Nephron (organoid): ENCODE results near the gene GPC2.

Source experiments
- H3K27ac Mint-ChIP-seq, 3 experiments: 2 replicates each; pipeline ENCODE4 v1.8.0; 2020; ENCODE audit warnings: mixed read lengths in 3 of 3, mild to moderate bottlenecking in 2 of 3, moderate library complexity in 1 of 3
- H3K27me3 Mint-ChIP-seq: 2 replicates; pipeline ENCODE4 v1.8.0; 2021; ENCODE audit warnings: low read depth, mild to moderate bottlenecking, moderate library complexity, mixed read lengths
- H3K36me3 Mint-ChIP-seq: 2 replicates; pipeline ENCODE4 v1.8.0; 2020; ENCODE audit warnings: low read depth, mixed read lengths
- H3K4me1 Mint-ChIP-seq: 2 replicates; pipeline ENCODE4 v1.8.0; 2020; ENCODE audit warnings: mixed read lengths
- H3K4me3 Mint-ChIP-seq, 3 experiments: 2 replicates each; pipeline ENCODE4 v1.8.0; 2020; ENCODE audit warnings: mild to moderate bottlenecking in 3 of 3, mixed read lengths in 3 of 3, moderate library complexity in 2 of 3
- H3K9me3 Mint-ChIP-seq: 2 replicates; pipeline ENCODE4 v1.8.0; 2020; ENCODE audit warnings: mixed read lengths
- TF ChIP-seq, protein P1 (sequence below), 3 experiments: fragments of 200-600 bp; sonication (generic); IDR thresholded peaks; one replicate each; pipeline ENCODE4 v1.5.0; 2021; ENCODE audit warnings: antibody characterized with exemption in 3 of 3; ENCODE audit not compliant: unreplicated experiment in 3 of 3

Gene GPC2

DNA sequence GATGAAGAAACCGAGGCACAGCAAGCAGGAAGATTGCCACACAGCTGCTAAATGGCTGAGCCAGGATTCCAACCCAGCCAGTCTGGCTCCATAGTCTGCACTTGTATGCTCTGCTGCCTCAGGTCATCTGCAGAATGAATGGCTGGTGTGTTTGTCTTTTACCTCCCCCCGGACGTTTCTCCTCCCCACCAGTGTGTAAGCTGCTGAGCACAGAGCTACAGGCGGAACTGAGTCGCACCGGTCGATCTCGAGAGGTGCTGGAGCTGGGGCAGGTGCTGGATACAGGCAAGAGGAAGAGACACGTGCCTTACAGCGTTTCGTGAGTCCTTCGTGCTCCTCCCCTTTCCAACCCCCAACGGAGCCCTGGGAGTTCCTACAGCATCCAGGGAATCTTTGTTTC, 55.1 kb downstream of the GPC2 start:
- no peaks in the 10 kb centered on the region for H3K27me3 Mint-ChIP-seq
- TF ChIP-seq, protein P1, sequence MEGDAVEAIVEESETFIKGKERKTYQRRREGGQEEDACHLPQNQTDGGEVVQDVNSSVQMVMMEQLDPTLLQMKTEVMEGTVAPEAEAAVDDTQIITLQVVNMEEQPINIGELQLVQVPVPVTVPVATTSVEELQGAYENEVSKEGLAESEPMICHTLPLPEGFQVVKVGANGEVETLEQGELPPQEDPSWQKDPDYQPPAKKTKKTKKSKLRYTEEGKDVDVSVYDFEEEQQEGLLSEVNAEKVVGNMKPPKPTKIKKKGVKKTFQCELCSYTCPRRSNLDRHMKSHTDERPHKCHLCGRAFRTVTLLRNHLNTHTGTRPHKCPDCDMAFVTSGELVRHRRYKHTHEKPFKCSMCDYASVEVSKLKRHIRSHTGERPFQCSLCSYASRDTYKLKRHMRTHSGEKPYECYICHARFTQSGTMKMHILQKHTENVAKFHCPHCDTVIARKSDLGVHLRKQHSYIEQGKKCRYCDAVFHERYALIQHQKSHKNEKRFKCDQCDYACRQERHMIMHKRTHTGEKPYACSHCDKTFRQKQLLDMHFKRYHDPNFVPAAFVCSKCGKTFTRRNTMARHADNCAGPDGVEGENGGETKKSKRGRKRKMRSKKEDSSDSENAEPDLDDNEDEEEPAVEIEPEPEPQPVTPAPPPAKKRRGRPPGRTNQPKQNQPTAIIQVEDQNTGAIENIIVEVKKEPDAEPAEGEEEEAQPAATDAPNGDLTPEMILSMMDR (IDR thresholded peaks at IDR 0.05; ENCODE audit: unreplicated experiment in 3 of 3) = no peak
- H3K4me1 Mint-ChIP-seq = peaks cover 25% of the 10 kb centered on the region
- H3K36me3 Mint-ChIP-seq = peaks cover 10% of the 10 kb centered on the region
- H3K4me3 Mint-ChIP-seq = peak overlapping the region; percentile 41 to 53 (median 48)
- no peaks in the 10 kb centered on the region for H3K9me3 Mint-ChIP-seq
- peak overlapping the region in 2 of 3 experiments; percentile 33 for H3K27ac Mint-ChIP-seq

DNA sequence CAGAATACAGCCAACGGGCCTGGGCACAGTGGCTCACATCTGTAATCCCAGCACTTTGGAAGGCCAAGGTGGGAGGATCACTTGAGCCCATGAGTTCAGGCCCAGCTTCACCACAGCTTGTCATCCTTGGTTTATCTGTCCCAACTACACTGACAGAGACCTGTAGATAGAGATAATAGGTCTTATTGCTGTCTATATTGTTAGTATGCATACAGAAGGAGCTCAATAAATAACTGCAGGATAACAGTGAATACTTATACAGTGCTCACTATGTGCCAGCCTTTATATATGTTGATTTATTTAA, 56.5 kb downstream of the GPC2 start:
- H3K4me3 Mint-ChIP-seq = peak overlapping the region; percentile 93 to 99 (median 96)
- peak overlapping the region; percentile 99 to 100 (median 100) for H3K27ac Mint-ChIP-seq
- TF ChIP-seq, protein P1 (IDR thresholded peaks at IDR 0.05; ENCODE audit: unreplicated experiment in 3 of 3) = no peak
- no peaks in the 10 kb centered on the region for H3K27me3 Mint-ChIP-seq
- no peaks in the 10 kb centered on the region for H3K9me3 Mint-ChIP-seq
- peaks cover 18% of the 10 kb centered on the region for H3K36me3 Mint-ChIP-seq
- peaks cover 20% of the 10 kb centered on the region for H3K4me1 Mint-ChIP-seq

DNA sequence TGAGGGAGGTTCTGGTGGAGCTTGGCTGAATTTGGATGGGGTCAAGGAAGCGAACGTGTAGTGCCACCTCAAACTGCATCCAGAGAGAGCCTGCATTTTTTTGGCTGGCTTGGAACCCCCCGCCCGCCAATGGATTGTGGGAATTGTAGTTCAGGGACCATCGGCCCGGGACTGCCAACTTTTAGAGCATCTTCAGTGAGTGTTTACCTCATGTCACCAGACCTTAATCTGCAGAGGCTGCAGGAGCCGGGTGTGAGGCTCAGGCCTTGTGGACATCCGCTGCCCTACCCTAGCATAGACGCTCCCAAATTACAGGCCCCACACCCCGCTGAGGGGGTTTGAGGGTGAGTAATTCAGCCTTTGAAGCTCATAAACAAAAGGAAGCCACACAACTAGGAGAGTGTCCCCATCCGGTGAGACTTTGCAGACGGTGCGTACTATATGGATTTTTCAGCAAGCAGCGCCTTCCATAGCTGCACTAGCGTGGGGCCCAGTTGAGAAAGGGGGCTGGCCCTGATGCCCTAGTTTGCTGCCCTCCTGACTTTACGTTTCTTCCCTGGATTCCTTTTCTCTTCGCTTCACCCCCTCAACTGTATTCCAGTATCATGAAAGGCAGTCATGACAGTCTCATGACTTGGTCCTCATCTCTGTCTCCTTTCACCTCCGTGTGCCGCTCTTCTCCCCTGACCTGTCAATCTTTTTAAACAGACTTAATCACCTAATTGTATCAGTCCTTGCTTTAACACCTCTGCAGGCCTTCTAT, 57.0 kb downstream of the GPC2 start:
- TF ChIP-seq, protein P1 (IDR thresholded peaks at IDR 0.05; ENCODE audit: unreplicated experiment in 3 of 3) = no peak
- Mint-ChIP-seq H3K27ac (peak overlapping the region; percentile 99 to 100 (median 100)), H3K36me3 (peaks cover 18% of the 10 kb centered on the region), H3K4me3 (peak overlapping the region; percentile 93 to 99 (median 96)), H3K9me3 (no peaks in the 10 kb centered on the region), H3K27me3 (no peaks in the 10 kb centered on the region), H3K4me1 (peaks cover 20% of the 10 kb centered on the region)
